ENCODE measurements around the gene RAET1L.
"Not testable (repeated sequence)": the region's sequence is repeated elsewhere in the genome, so short reads cannot be mapped to it uniquely, and the experiment has no call there.

RAET1L gene

GRCh38 chr6:150043501-150044412, 18.4 kb upstream of the RAET1L start:
- no peak for DNase-seq

GRCh38 chr6:150043096-150043495, 17.8 kb upstream of the RAET1L start:
- DNase-seq = no peak

GRCh38 chr6:150038202-150039062, 13.1 kb upstream of the RAET1L start:
- DNase-seq = no peak

- DNase-seq = no peak
These were observed 12.3 kb upstream of the RAET1L start for GRCh38 chr6:150037526-150038201.

GRCh38 chr6:150036081-150036480, 10.7 kb upstream of the RAET1L start:
- DNase-seq = no peak

- DNase-seq = no peak
These were observed 8.0 kb upstream of the RAET1L start for GRCh38 chr6:150033207-150033771.

- DNase-seq = no peak
These were observed 7.3 kb upstream of the RAET1L start for GRCh38 chr6:150032598-150032997.

- no peak for DNase-seq
These were observed 5.3 kb upstream of the RAET1L start for GRCh38 chr6:150030611-150031010.

GRCh38 chr6:150029749-150030148, 4.4 kb upstream of the RAET1L start:
- DNase-seq = no peak

GRCh38 chr6:150029276-150029675, 3.9 kb upstream of the RAET1L start:
- DNase-seq = no peak

GRCh38 chr6:150028799-150029198, 3.5 kb upstream of the RAET1L start:
- DNase-seq = no peak

GRCh38 chr6:150027806-150028565, 2.7 kb upstream of the RAET1L start:
- no peak for DNase-seq

GRCh38 chr6:150026976-150027805, 1.9 kb upstream of the RAET1L start:
- no peak for DNase-seq

GRCh38 chr6:150024646-150025155, 631 bp downstream of the RAET1L start:
- no peak for DNase-seq

GRCh38 chr6:150024021-150024420, 1.3 kb downstream of the RAET1L start:
- DNase-seq = not testable (repeated sequence)

- not testable (repeated sequence) for DNase-seq
These were observed 3.5 kb downstream of the RAET1L start for GRCh38 chr6:150021870-150022269.

- no peak for DNase-seq
These were observed 6.3 kb downstream of the RAET1L start for GRCh38 chr6:150018846-150019580.

- DNase-seq = not testable (repeated sequence)
These were observed 8.2 kb downstream of the RAET1L start for GRCh38 chr6:150017186-150017521.

GRCh38 chr6:150016324-150017185, 8.8 kb downstream of the RAET1L start:
- DNase-seq = peak in 2 of 4 experiments; percentile 11 to 15
